HepG2 (cell line): Measurements from ENCODE around the gene PNLIPRP2.

Experiments used
- BRCA1 ChIP-seq: sonication (generic); formaldehyde crosslinking; IDR thresholded peaks from 2 replicates; pipeline ENCODE4 v1.4.0; 2020; ENCODE audit warnings: missing genetic modification reagents
- BRD4 ChIP-seq: sonication (generic); formaldehyde crosslinking; IDR thresholded peaks from 2 replicates; pipeline ENCODE4 v1.4.0; 2020; ENCODE audit warnings: missing genetic modification reagents
- EP300 ChIP-seq, 3 experiments: sonication (generic) in 1 of 3; formaldehyde crosslinking in 1 of 3; IDR thresholded peaks; 2 replicates each; pipeline versions ENCODE4 v1.5.1 to v1.6.1; 2011 to 2020; ENCODE audit warnings: low read depth in 2 of 3, low read length in 2 of 3, borderline replicate concordance in 1 of 3, improper control_type of control experiment in 1 of 3, mild to moderate bottlenecking in 1 of 3, missing genetic modification reagents in 1 of 3, moderate library complexity in 1 of 3
- JUN ChIP-seq: sonication (generic); formaldehyde crosslinking; IDR thresholded peaks from 2 replicates; pipeline ENCODE4 v1.4.0; 2020; ENCODE audit warnings: mild to moderate bottlenecking, missing genetic modification reagents
- NBN ChIP-seq: fragments of 450-650 bp; conservative IDR thresholded peaks from 2 replicates; pipeline ENCODE4 v1.6.1; 2017
- NFE2L1 ChIP-seq: sonication (generic); formaldehyde crosslinking; IDR thresholded peaks from 2 replicates; pipeline ENCODE4 v1.4.0; 2020; ENCODE audit warnings: missing genetic modification reagents, mild to moderate bottlenecking, borderline replicate concordance
- POLR2AphosphoS5 ChIP-seq: IDR thresholded peaks from 2 replicates; pipeline ENCODE4 v1.6.1; 2012; ENCODE audit warnings: low read depth, low read length
- RFXANK ChIP-seq: IDR thresholded peaks from 2 replicates; pipeline ENCODE4 v1.6.1; 2016
- SMC3 ChIP-seq: IDR thresholded peaks from 2 replicates; pipeline ENCODE4 v1.6.1; 2011; ENCODE audit warnings: low read length, improper control_type of control experiment
- ZNF331 ChIP-seq: sonication (generic); formaldehyde crosslinking; IDR thresholded peaks from 2 replicates; pipeline ENCODE4 v1.4.0; 2020; ENCODE audit warnings: missing genetic modification reagents
- TF ChIP-seq, protein P1 (sequence below): sonication (generic); formaldehyde crosslinking; IDR thresholded peaks from 2 replicates; pipeline ENCODE4 v1.5.0; 2020; ENCODE audit warnings: mild to moderate bottlenecking, missing genetic modification reagents, moderate library complexity
- TF ChIP-seq, protein P2 (sequence below): sonication (generic); formaldehyde crosslinking; conservative IDR thresholded peaks from 2 replicates; pipeline ENCODE4 v1.4.0; 2020; ENCODE audit warnings: missing genetic modification reagents
- TF ChIP-seq, protein P3 (sequence below): sonication (generic); formaldehyde crosslinking; IDR thresholded peaks from 2 replicates; pipeline ENCODE4 v1.4.0; 2020; ENCODE audit warnings: mild to moderate bottlenecking, missing genetic modification reagents
- TF ChIP-seq, protein P4 (sequence below): sonication (generic); formaldehyde crosslinking; IDR thresholded peaks from 2 replicates; pipeline ENCODE4 v1.4.0; 2020; ENCODE audit warnings: mild to moderate bottlenecking, missing genetic modification reagents

DNA sequence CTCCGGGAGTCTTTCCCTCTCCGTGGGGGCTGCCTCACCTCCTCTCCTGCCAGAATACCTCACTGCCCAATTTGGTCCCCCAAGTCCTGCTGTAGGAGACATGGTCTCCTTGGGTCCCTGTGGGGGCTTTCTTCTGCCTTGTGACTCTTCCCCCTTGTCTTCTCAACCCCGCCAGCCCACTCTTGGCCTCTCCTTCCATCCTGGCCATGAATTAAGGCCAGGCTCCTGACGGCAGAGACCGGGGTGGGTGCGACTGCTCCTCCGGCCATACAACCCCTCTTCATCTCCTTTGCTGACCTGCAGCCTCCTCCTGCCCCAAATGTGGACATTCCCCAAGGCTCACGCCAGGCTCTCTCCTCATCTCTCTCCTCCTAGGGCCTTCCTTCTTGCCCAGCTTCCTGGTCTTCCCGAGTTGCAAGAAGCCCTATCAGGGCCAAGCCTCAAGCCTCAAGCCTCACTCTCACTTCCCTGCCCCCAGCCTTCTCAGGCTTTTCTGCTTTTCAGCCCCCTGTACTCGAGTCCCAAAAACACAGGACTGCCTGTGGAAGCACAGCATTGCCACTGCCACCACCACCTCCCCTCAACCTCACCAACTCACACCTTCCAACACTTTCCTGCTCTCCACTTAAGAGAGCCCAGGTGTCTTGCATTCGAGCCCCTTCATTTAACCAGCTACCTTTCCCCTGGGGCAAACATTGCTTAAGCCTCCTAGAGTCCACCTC is 1.3 kb downstream of the PNLIPRP2 start:
- no peak for TF ChIP-seq RFXANK (CRISPR knock-in tag)
- TF ChIP-seq, protein P1, sequence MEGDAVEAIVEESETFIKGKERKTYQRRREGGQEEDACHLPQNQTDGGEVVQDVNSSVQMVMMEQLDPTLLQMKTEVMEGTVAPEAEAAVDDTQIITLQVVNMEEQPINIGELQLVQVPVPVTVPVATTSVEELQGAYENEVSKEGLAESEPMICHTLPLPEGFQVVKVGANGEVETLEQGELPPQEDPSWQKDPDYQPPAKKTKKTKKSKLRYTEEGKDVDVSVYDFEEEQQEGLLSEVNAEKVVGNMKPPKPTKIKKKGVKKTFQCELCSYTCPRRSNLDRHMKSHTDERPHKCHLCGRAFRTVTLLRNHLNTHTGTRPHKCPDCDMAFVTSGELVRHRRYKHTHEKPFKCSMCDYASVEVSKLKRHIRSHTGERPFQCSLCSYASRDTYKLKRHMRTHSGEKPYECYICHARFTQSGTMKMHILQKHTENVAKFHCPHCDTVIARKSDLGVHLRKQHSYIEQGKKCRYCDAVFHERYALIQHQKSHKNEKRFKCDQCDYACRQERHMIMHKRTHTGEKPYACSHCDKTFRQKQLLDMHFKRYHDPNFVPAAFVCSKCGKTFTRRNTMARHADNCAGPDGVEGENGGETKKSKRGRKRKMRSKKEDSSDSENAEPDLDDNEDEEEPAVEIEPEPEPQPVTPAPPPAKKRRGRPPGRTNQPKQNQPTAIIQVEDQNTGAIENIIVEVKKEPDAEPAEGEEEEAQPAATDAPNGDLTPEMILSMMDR (CRISPR knock-in tag): no peak
- no peak for TF ChIP-seq POLR2AphosphoS5
- TF ChIP-seq, protein P2, sequence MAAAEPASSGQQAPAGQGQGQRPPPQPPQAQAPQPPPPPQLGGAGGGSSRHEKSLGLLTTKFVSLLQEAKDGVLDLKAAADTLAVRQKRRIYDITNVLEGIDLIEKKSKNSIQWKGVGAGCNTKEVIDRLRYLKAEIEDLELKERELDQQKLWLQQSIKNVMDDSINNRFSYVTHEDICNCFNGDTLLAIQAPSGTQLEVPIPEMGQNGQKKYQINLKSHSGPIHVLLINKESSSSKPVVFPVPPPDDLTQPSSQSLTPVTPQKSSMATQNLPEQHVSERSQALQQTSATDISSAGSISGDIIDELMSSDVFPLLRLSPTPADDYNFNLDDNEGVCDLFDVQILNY (CRISPR knock-in tag): no peak
- TF ChIP-seq, protein P3, sequence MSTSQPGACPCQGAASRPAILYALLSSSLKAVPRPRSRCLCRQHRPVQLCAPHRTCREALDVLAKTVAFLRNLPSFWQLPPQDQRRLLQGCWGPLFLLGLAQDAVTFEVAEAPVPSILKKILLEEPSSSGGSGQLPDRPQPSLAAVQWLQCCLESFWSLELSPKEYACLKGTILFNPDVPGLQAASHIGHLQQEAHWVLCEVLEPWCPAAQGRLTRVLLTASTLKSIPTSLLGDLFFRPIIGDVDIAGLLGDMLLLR: no peak
- TF ChIP-seq, protein P4, sequence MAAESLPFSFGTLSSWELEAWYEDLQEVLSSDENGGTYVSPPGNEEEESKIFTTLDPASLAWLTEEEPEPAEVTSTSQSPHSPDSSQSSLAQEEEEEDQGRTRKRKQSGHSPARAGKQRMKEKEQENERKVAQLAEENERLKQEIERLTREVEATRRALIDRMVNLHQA: no peak
- no peak for TF ChIP-seq EP300 (IDR thresholded peaks at IDR 0.05; ENCODE audit: low read depth in 2 of 2, low read length in 2 of 2)
- TF ChIP-seq EP300 (CRISPR knock-in tag; IDR thresholded peaks at IDR 0.05; ENCODE audit: borderline replicate concordance): no peak
- no peak for TF ChIP-seq NFE2L1
- no peak for TF ChIP-seq BRCA1 (CRISPR knock-in tag)
- TF ChIP-seq ZNF331 (CRISPR knock-in tag): no peak
- no peak for TF ChIP-seq SMC3
- TF ChIP-seq NBN: no peak
- TF ChIP-seq JUN (CRISPR knock-in tag): no peak
- TF ChIP-seq BRD4 (CRISPR knock-in tag): no peak
